Muscle layer of duodenum (tissue), 2 donors: Measurements from ENCODE around the gene MGAT3.
A peak's percentile ranks its signal among the peaks of the same experiment; 100 is the strongest.
"Not testable (repeated sequence)": the region's sequence is repeated elsewhere in the genome, so short reads cannot be mapped to it uniquely, and the experiment has no call there.

Experiments
- H3K27ac ChIP-seq: one replicate; pipeline ENCODE4 v1.7.0; 2013; ENCODE audit warnings: mild to moderate bottlenecking, low read length
- H3K27me3 ChIP-seq: one replicate; pipeline ENCODE4 v1.7.0; 2013; ENCODE audit warnings: low read depth, mild to moderate bottlenecking, control low read depth, low read length
- H3K36me3 ChIP-seq, 2 donors: one replicate each; pipeline ENCODE4 v1.7.0; 2013; ENCODE audit warnings: low read length in 2 of 2, control low read depth in 1 of 2, mild to moderate bottlenecking in 1 of 2; ENCODE audit not compliant: insufficient read depth in 2 of 2, control insufficient read depth in 1 of 2
- H3K4me1 ChIP-seq, 2 donors: one replicate each; pipeline ENCODE4 v1.7.0; 2013; ENCODE audit warnings: low read length in 2 of 2, mild to moderate bottlenecking in 2 of 2, control low read depth in 1 of 2, moderate library complexity in 1 of 2; ENCODE audit not compliant: insufficient read depth in 2 of 2, control insufficient read depth in 1 of 2
- H3K4me3 ChIP-seq, 2 donors: one replicate each; pipeline ENCODE4 v1.7.0; 2013; ENCODE audit warnings: low read length in 2 of 2, low read depth in 1 of 2, mild to moderate bottlenecking in 1 of 2
- H3K9me3 ChIP-seq, 2 donors: one replicate each; pipeline ENCODE4 v1.7.0; 2013; ENCODE audit warnings: low read length in 2 of 2, control low read depth in 1 of 2, mild to moderate bottlenecking in 1 of 2; ENCODE audit not compliant: control insufficient read depth in 1 of 2
- donor health status: healthy.

Gene MGAT3

GRCh38 chr22:39496131-39496838, 39.5 kb downstream of the MGAT3 start:
- no peak overlapping the region for H3K27ac ChIP-seq
- peaks cover 3 to 9% of the 10 kb centered on the region in 2 donors for H3K4me1 ChIP-seq
- no peaks in the 10 kb centered on the region for H3K27me3 ChIP-seq
- H3K9me3 ChIP-seq: no peaks in the 10 kb centered on the region
- H3K36me3 ChIP-seq: no peaks in the 10 kb centered on the region
- H3K4me3 ChIP-seq: no peak overlapping the region

- no peak overlapping the region for H3K27ac ChIP-seq
- H3K4me1 ChIP-seq: peaks cover 9 to 15% of the 10 kb centered on the region in 2 donors
- no peaks in the 10 kb centered on the region for H3K9me3 ChIP-seq
- no peak overlapping the region for H3K4me3 ChIP-seq
- no peaks in the 10 kb centered on the region for H3K36me3 ChIP-seq
- no peaks in the 10 kb centered on the region for H3K27me3 ChIP-seq
Measured at GRCh38 chr22:39497429-39497828, 40.6 kb downstream of the MGAT3 start.

GRCh38 chr22:39498368-39498767, 41.6 kb downstream of the MGAT3 start:
- no peak overlapping the region for H3K4me3 ChIP-seq
- H3K27me3 ChIP-seq: no peaks in the 10 kb centered on the region
- no peak overlapping the region for H3K27ac ChIP-seq
- H3K36me3 ChIP-seq: no peaks in the 10 kb centered on the region
- H3K9me3 ChIP-seq: no peaks in the 10 kb centered on the region
- H3K4me1 ChIP-seq: peaks cover 14 to 21% of the 10 kb centered on the region in 2 donors

GRCh38 chr22:39498802-39499201, 42.0 kb downstream of the MGAT3 start:
- Histone ChIP-seq H3K4me1 (peaks cover 18 to 26% of the 10 kb centered on the region in 2 donors), H3K27ac (no peak overlapping the region), H3K36me3 (no peaks in the 10 kb centered on the region), H3K27me3 (no peaks in the 10 kb centered on the region), H3K4me3 (no peak overlapping the region), H3K9me3 (no peaks in the 10 kb centered on the region)

- Histone ChIP-seq H3K27me3 (no peaks in the 10 kb centered on the region), H3K9me3 (no peaks in the 10 kb centered on the region), H3K4me1 (peaks cover 20 to 34% of the 10 kb centered on the region in 2 donors), H3K36me3 (peaks cover 8 to 11% of the 10 kb centered on the region in 2 donors), H3K4me3 (no peak overlapping the region), H3K27ac (no peak overlapping the region)
Measured at GRCh38 chr22:39500101-39500500, 43.3 kb downstream of the MGAT3 start.

GRCh38 chr22:39501644-39502108, 44.9 kb downstream of the MGAT3 start:
- peaks cover 20 to 27% of the 10 kb centered on the region in 2 donors for H3K4me1 ChIP-seq
- peaks cover 23 to 24% of the 10 kb centered on the region in 2 donors for H3K36me3 ChIP-seq
- peak overlapping the region; percentile 77 for H3K27ac ChIP-seq
- H3K9me3 ChIP-seq: no peaks in the 10 kb centered on the region
- no peaks in the 10 kb centered on the region for H3K27me3 ChIP-seq
- H3K4me3 ChIP-seq: peak overlapping the region; percentile 86 to 98

- Histone ChIP-seq H3K9me3 (no peaks in the 10 kb centered on the region), H3K4me3 (peak within 1 kb of the TSS; percentile 86 to 98), H3K36me3 (peaks cover 26 to 29% of the 10 kb centered on the region in 2 donors), H3K27ac (peak within 1 kb of the TSS; percentile 77), H3K4me1 (peaks cover 20 to 27% of the 10 kb centered on the region in 2 donors), H3K27me3 (no peaks in the 10 kb centered on the region)
Measured at GRCh38 chr22:39502109-39502788, 45.4 kb downstream of the MGAT3 start, which contains the start of gene MIEF1. MIEF1 (plus strand) TSS chr22:39502290; CDS start chr22:39511295, 9,005 bp downstream.

GRCh38 chr22:39502789-39503409, 46.1 kb downstream of the MGAT3 start:
- Histone ChIP-seq H3K4me3 (peak overlapping the region; percentile 86 to 98), H3K27me3 (no peaks in the 10 kb centered on the region), H3K4me1 (peaks cover 20 to 27% of the 10 kb centered on the region in 2 donors), H3K27ac (peak overlapping the region; percentile 77), H3K9me3 (no peaks in the 10 kb centered on the region), H3K36me3 (peaks cover 28 to 36% of the 10 kb centered on the region in 2 donors)

GRCh38 chr22:39503630-39504029, 46.8 kb downstream of the MGAT3 start:
- peak overlapping the region; percentile 86 to 98 for H3K4me3 ChIP-seq
- H3K4me1 ChIP-seq: peaks cover 20 to 27% of the 10 kb centered on the region in 2 donors

GRCh38 chr22:39504071-39504470, 47.3 kb downstream of the MGAT3 start:
- H3K27me3 ChIP-seq: no peaks in the 10 kb centered on the region
- H3K36me3 ChIP-seq: peaks cover 32 to 42% of the 10 kb centered on the region in 2 donors
- no peak overlapping the region for H3K4me3 ChIP-seq
- H3K4me1 ChIP-seq: peaks cover 20 to 27% of the 10 kb centered on the region in 2 donors
- no peaks in the 10 kb centered on the region for H3K9me3 ChIP-seq
- H3K27ac ChIP-seq: no peak overlapping the region

More at GRCh38 chr22:39503630-39504029, 46.8 kb downstream of the MGAT3 start:
- Histone ChIP-seq H3K36me3 (peaks cover 32 to 42% of the 10 kb centered on the region in 2 donors), H3K27me3 (no peaks in the 10 kb centered on the region), H3K27ac (no peak overlapping the region), H3K9me3 (no peaks in the 10 kb centered on the region)

- peaks cover 56 to 67% of the 10 kb centered on the region in 2 donors for H3K36me3 ChIP-seq
Measured at GRCh38 chr22:39507021-39507420, 50.2 kb downstream of the MGAT3 start.

More at GRCh38 chr22:39507021-39507420, 50.2 kb downstream of the MGAT3 start:
- not testable (repeated sequence) for H3K27ac ChIP-seq, H3K4me3 ChIP-seq, H3K27me3 ChIP-seq, H3K9me3 ChIP-seq
- H3K4me1 ChIP-seq: peaks cover 10 to 19% of the 10 kb centered on the region in 2 donors
